H9 (cell line): ENCODE results near the gene LCMT2. TPM values are rescaled to one million over a fixed set of nuclear protein-coding genes. Genes with fewer than 3 reads are reported as not detected.

Experiments used
- DNase-seq: peaks from one replicate; pipeline ENCODE4 v3.0.0-alpha.2; 2017
- H2AFZ ChIP-seq: one replicate; pipeline ENCODE4 v1.6.1; 2013; ENCODE audit warnings: mild to moderate bottlenecking, low read length, control low read depth, moderate library complexity
- H2AK5ac ChIP-seq: 2 replicates; pipeline ENCODE4 v1.6.1; 2013; ENCODE audit warnings: low read length, control low read depth, mixed read lengths; ENCODE audit not compliant: insufficient read length
- H2BK120ac ChIP-seq: one replicate; pipeline ENCODE4 v1.6.1; 2013; ENCODE audit warnings: low read depth, mild to moderate bottlenecking, low read length, control low read depth, inconsistent platforms; ENCODE audit not compliant: poor library complexity, severe bottlenecking
- H2BK12ac ChIP-seq: 2 replicates; pipeline ENCODE4 v1.6.1; 2013; ENCODE audit warnings: low read length, control low read depth, mixed read lengths, low read depth; ENCODE audit not compliant: insufficient read length
- H2BK15ac ChIP-seq: 2 replicates; pipeline ENCODE4 v1.6.1; 2013; ENCODE audit warnings: low read depth, low read length, control low read depth
- H2BK20ac ChIP-seq: one replicate; pipeline ENCODE4 v1.6.1; 2013; ENCODE audit warnings: low read depth, mild to moderate bottlenecking, low read length, control low read depth, inconsistent platforms; ENCODE audit not compliant: poor library complexity, severe bottlenecking
- H2BK5ac ChIP-seq: 2 replicates; pipeline ENCODE4 v1.6.1; 2013; ENCODE audit warnings: low read length, control low read depth, mixed read lengths; ENCODE audit not compliant: insufficient read length
- H3K14ac ChIP-seq: 2 replicates; pipeline ENCODE4 v1.6.1; 2013; ENCODE audit warnings: low read length, control low read depth; ENCODE audit not compliant: insufficient read depth
- H3K18ac ChIP-seq: 2 replicates; pipeline ENCODE4 v1.6.1; 2013; ENCODE audit warnings: low read depth, mild to moderate bottlenecking, mixed read lengths, low read length, control low read depth; ENCODE audit not compliant: insufficient read length
- H3K23ac ChIP-seq: 2 replicates; pipeline ENCODE4 v1.6.1; 2013; ENCODE audit warnings: low read length, control low read depth, mixed read lengths, low read depth; ENCODE audit not compliant: insufficient read length
- H3K23me2 ChIP-seq: 2 replicates; pipeline ENCODE4 v1.6.1; 2013; ENCODE audit warnings: low read depth, mild to moderate bottlenecking, mixed read lengths, low read length, control low read depth; ENCODE audit not compliant: insufficient read length, poor library complexity, severe bottlenecking
- H3K27ac ChIP-seq: 2 replicates; pipeline ENCODE4 v1.5.1; 2013; ENCODE audit warnings: low read length, control low read depth, mixed read lengths, low read depth; ENCODE audit not compliant: insufficient read length
- H3K27me3 ChIP-seq: 2 replicates; pipeline ENCODE4 v1.6.1; 2013; ENCODE audit warnings: low read length, control low read depth, inconsistent platforms; ENCODE audit not compliant: insufficient read depth
- H3K4ac ChIP-seq: 2 replicates; pipeline ENCODE4 v1.6.1; 2013; ENCODE audit warnings: low read depth, mild to moderate bottlenecking, control low read depth, inconsistent platforms, low read length, moderate library complexity
- H3K4me1 ChIP-seq: 2 replicates; pipeline ENCODE4 v1.6.1; 2013; ENCODE audit warnings: low read length, control low read depth, inconsistent platforms; ENCODE audit not compliant: insufficient read depth
- H3K4me2 ChIP-seq: 2 replicates; pipeline ENCODE4 v1.6.1; 2013; ENCODE audit warnings: low read length, control low read depth, mixed read lengths; ENCODE audit not compliant: insufficient read length, insufficient read depth
- H3K56ac ChIP-seq: 2 replicates; pipeline ENCODE4 v1.6.1; 2013; ENCODE audit warnings: low read depth, mild to moderate bottlenecking, mixed read lengths, low read length, control low read depth; ENCODE audit not compliant: insufficient read length
- H3K79me1 ChIP-seq: 2 replicates; pipeline ENCODE4 v1.6.1; 2013; ENCODE audit warnings: low read depth, mild to moderate bottlenecking, moderate library complexity, low read length, control low read depth, inconsistent platforms; ENCODE audit not compliant: insufficient read depth, poor library complexity, severe bottlenecking
- H3K79me2 ChIP-seq: 2 replicates; pipeline ENCODE4 v1.6.1; 2013; ENCODE audit warnings: low read length, control low read depth, inconsistent platforms; ENCODE audit not compliant: insufficient read depth
- H3K9ac ChIP-seq: 2 replicates; pipeline ENCODE4 v1.6.1; 2013; ENCODE audit warnings: low read length, control low read depth, mixed read lengths; ENCODE audit not compliant: insufficient read length; ENCODE audit errors: extremely low read depth
- H3K9me3 ChIP-seq: one replicate; pipeline ENCODE4 v1.6.1; 2013; ENCODE audit warnings: low read depth, low read length, inconsistent platforms; ENCODE audit not compliant: control insufficient read depth
- H3T11ph ChIP-seq: one replicate; pipeline ENCODE4 v1.6.1; 2013; ENCODE audit warnings: mild to moderate bottlenecking, low read length, control low read depth, inconsistent platforms
- H4K20me1 ChIP-seq: one replicate; pipeline ENCODE4 v1.6.1; 2013; ENCODE audit not compliant: control insufficient read depth, insufficient read length, insufficient read depth
- H4K5ac ChIP-seq: 2 replicates; pipeline ENCODE4 v1.6.1; 2013; ENCODE audit warnings: low read depth, mild to moderate bottlenecking, mixed read lengths, low read length, control low read depth; ENCODE audit not compliant: insufficient read length
- H4K8ac ChIP-seq: replicated peaks from 2 replicates; pipeline ENCODE4 v1.6.1; 2013; ENCODE audit warnings: low read length, control low read depth, mixed read lengths, low read depth; ENCODE audit not compliant: insufficient read length
- H4K91ac ChIP-seq: 2 replicates; pipeline ENCODE4 v1.6.1; 2013; ENCODE audit warnings: low read depth, mild to moderate bottlenecking, moderate library complexity, mixed read lengths, low read length, control low read depth; ENCODE audit not compliant: insufficient read length
- H3K27ac Mint-ChIP-seq, 3 experiments: 2 replicates in 2 of 3; 3 replicates in 1 of 3; pipeline ENCODE4 v1.8.0; 2020 to 2021; ENCODE audit warnings: mixed read lengths in 3 of 3, mild to moderate bottlenecking in 1 of 3, moderate library complexity in 1 of 3
- H3K27me3 Mint-ChIP-seq: 2 replicates; pipeline ENCODE4 v1.8.0; 2021; ENCODE audit warnings: low read depth, mild to moderate bottlenecking, moderate library complexity, mixed read lengths
- H3K36me3 Mint-ChIP-seq, 3 experiments: 2 replicates in 2 of 3; 3 replicates in 1 of 3; pipeline ENCODE4 v1.8.0; 2020 to 2021; ENCODE audit warnings: low read depth in 3 of 3, mixed read lengths in 3 of 3; ENCODE audit not compliant: insufficient read depth in 1 of 3
- H3K4me1 Mint-ChIP-seq, 2 experiments: 2 replicates each; pipeline ENCODE4 v1.8.0; 2020; ENCODE audit warnings: mixed read lengths in 2 of 2
- H3K4me3 Mint-ChIP-seq, 2 experiments: 2 replicates in 1 of 2; 3 replicates in 1 of 2; pipeline ENCODE4 v1.8.0; 2020 to 2021; ENCODE audit warnings: mild to moderate bottlenecking in 2 of 2, mixed read lengths in 2 of 2, moderate library complexity in 1 of 2
- H3K9me3 Mint-ChIP-seq, 2 experiments: 2 replicates in 1 of 2; 3 replicates in 1 of 2; pipeline ENCODE4 v1.8.0; 2020; ENCODE audit warnings: mild to moderate bottlenecking in 2 of 2, mixed read lengths in 2 of 2, moderate library complexity in 1 of 2
- CTCF ChIP-seq: fragments of 200-600 bp; sonication (generic); conservative IDR thresholded peaks from 3 replicates; pipeline ENCODE4 v1.8.0; 2021; ENCODE audit warnings: antibody characterized with exemption, mild to moderate bottlenecking
- total RNA-seq: library from RNA; stranded (reverse); gene quantifications from 2 replicates; pipeline ENCODE4 v1.2.1, GENCODE V29; 2021

LCMT2 gene
- total RNA-seq, 1 experiment from 2014 or later = 16.5 TPM

GRCh38 chr15:43299884-43300283 lies 30.5 kb downstream of the LCMT2 start:
- H4K8ac ChIP-seq = no peak overlapping the region
- no peaks in the 10 kb centered on the region for H3K79me2 ChIP-seq
- peaks cover 13 to 14% of the 10 kb centered on the region in 2 experiments for H3K4me1 Mint-ChIP-seq
- H2AFZ ChIP-seq = no peak overlapping the region
- H3K27ac Mint-ChIP-seq = no peak overlapping the region
- no peak overlapping the region for H3K4me2 ChIP-seq
- TF ChIP-seq CTCF = no peak
- no peak overlapping the region for H3K4ac ChIP-seq
- H3K4me1 ChIP-seq = no peaks in the 10 kb centered on the region; the same call in 1 of the 2 replicates
- H4K20me1 ChIP-seq = peaks cover 3% of the 10 kb centered on the region
- no peak overlapping the region for H2BK120ac ChIP-seq
- H2BK20ac ChIP-seq = no peak overlapping the region
- H2BK15ac ChIP-seq = no peak overlapping the region
- no peak overlapping the region for H3K27ac ChIP-seq
- H3K9me3 Mint-ChIP-seq = no peaks in the 10 kb centered on the region
- H3K79me1 ChIP-seq = no peaks in the 10 kb centered on the region
- H3K23ac ChIP-seq = no peak overlapping the region
- no peak overlapping the region for H2BK5ac ChIP-seq
- no peak overlapping the region for H3K9ac ChIP-seq
- DNase-seq = no peak
- H3K18ac ChIP-seq = no peak overlapping the region
- no peaks in the 10 kb centered on the region for H3K23me2 ChIP-seq
- no peak overlapping the region for H3K14ac ChIP-seq
- H4K5ac ChIP-seq = no peak overlapping the region
- no peaks in the 10 kb centered on the region for H3K36me3 Mint-ChIP-seq
- H2AK5ac ChIP-seq = no peak overlapping the region
- no peak overlapping the region for H2BK12ac ChIP-seq
- H4K91ac ChIP-seq = no peak overlapping the region
- H3K56ac ChIP-seq = no peak overlapping the region
- no peaks in the 10 kb centered on the region; the same call in 1 of the 2 replicates for H3K27me3 ChIP-seq
- H3K9me3 ChIP-seq = no peaks in the 10 kb centered on the region
- no peak overlapping the region for H3T11ph ChIP-seq
- H3K4me3 Mint-ChIP-seq = no peak overlapping the region; a peak in 1 of 5 replicates
- no peaks in the 10 kb centered on the region; the same call in none of the 2 replicates for H3K27me3 Mint-ChIP-seq
